GM23338 (cell line): Measurements from ENCODE around the gene TRABD2A.

ENCODE experiments used
- CREB1 ChIP-seq: fragments of 250-450 bp; sonication (Bioruptor Pico); IDR thresholded peaks from 2 replicates; pipeline ENCODE4 v1.5.0; 2020; ENCODE audit warnings: low read depth, mild to moderate bottlenecking, moderate library complexity
- EZH2 ChIP-seq: fragments of 200-600 bp; sonication (generic); IDR thresholded peaks from one replicate; pipeline ENCODE4 v1.8.0; 2017; ENCODE audit warnings: antibody characterized with exemption, mild to moderate bottlenecking, low read depth; ENCODE audit not compliant: unreplicated experiment
- EZH2phosphoT487 ChIP-seq: fragments of 200-600 bp; sonication (generic); IDR thresholded peaks from one replicate; pipeline ENCODE4 v1.8.1; 2018; ENCODE audit warnings: antibody characterized with exemption; ENCODE audit not compliant: unreplicated experiment
- POLR2AphosphoS5 ChIP-seq: IDR thresholded peaks from 2 replicates; pipeline ENCODE4 v1.6.1; 2016; ENCODE audit warnings: antibody characterized with exemption, low read depth
- ZNF114 ChIP-seq: fragments of 250-450 bp; sonication (Bioruptor Pico); IDR thresholded peaks from 2 replicates; pipeline ENCODE4 v1.5.0; 2020; ENCODE audit warnings: mild to moderate bottlenecking, moderate library complexity
- TF ChIP-seq, protein P1 (sequence below), 2 experiments: fragments of 200-600 bp in 1 of 2; sonication (generic) in 1 of 2; conservative IDR thresholded peaks; 2 replicates each; pipeline versions ENCODE4 v1.5.1 to v1.6.1; 2016 to 2017; ENCODE audit warnings: antibody characterized with exemption in 2 of 2, low read depth in 2 of 2, mild to moderate bottlenecking in 2 of 2, moderate library complexity in 1 of 2
- TF ChIP-seq, protein P2 (sequence below): IDR thresholded peaks from 2 replicates; pipeline ENCODE4 v1.6.1; 2016; ENCODE audit warnings: antibody characterized with exemption
- TF ChIP-seq, protein P3 (sequence below): IDR thresholded peaks from one replicate; pipeline ENCODE4 v1.6.1; 2018; ENCODE audit warnings: antibody characterized with exemption; ENCODE audit not compliant: unreplicated experiment

- TF ChIP-seq, protein P1, sequence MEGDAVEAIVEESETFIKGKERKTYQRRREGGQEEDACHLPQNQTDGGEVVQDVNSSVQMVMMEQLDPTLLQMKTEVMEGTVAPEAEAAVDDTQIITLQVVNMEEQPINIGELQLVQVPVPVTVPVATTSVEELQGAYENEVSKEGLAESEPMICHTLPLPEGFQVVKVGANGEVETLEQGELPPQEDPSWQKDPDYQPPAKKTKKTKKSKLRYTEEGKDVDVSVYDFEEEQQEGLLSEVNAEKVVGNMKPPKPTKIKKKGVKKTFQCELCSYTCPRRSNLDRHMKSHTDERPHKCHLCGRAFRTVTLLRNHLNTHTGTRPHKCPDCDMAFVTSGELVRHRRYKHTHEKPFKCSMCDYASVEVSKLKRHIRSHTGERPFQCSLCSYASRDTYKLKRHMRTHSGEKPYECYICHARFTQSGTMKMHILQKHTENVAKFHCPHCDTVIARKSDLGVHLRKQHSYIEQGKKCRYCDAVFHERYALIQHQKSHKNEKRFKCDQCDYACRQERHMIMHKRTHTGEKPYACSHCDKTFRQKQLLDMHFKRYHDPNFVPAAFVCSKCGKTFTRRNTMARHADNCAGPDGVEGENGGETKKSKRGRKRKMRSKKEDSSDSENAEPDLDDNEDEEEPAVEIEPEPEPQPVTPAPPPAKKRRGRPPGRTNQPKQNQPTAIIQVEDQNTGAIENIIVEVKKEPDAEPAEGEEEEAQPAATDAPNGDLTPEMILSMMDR (conservative IDR thresholded peaks at IDR 0.05; ENCODE audit: low read depth in 2 of 2): no peak
- no peak for TF ChIP-seq POLR2AphosphoS5
- TF ChIP-seq EZH2: no peak
- no peak for TF ChIP-seq EZH2phosphoT487
- TF ChIP-seq, protein P2, sequence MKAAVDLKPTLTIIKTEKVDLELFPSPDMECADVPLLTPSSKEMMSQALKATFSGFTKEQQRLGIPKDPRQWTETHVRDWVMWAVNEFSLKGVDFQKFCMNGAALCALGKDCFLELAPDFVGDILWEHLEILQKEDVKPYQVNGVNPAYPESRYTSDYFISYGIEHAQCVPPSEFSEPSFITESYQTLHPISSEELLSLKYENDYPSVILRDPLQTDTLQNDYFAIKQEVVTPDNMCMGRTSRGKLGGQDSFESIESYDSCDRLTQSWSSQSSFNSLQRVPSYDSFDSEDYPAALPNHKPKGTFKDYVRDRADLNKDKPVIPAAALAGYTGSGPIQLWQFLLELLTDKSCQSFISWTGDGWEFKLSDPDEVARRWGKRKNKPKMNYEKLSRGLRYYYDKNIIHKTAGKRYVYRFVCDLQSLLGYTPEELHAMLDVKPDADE: no peak
- TF ChIP-seq, protein P3, sequence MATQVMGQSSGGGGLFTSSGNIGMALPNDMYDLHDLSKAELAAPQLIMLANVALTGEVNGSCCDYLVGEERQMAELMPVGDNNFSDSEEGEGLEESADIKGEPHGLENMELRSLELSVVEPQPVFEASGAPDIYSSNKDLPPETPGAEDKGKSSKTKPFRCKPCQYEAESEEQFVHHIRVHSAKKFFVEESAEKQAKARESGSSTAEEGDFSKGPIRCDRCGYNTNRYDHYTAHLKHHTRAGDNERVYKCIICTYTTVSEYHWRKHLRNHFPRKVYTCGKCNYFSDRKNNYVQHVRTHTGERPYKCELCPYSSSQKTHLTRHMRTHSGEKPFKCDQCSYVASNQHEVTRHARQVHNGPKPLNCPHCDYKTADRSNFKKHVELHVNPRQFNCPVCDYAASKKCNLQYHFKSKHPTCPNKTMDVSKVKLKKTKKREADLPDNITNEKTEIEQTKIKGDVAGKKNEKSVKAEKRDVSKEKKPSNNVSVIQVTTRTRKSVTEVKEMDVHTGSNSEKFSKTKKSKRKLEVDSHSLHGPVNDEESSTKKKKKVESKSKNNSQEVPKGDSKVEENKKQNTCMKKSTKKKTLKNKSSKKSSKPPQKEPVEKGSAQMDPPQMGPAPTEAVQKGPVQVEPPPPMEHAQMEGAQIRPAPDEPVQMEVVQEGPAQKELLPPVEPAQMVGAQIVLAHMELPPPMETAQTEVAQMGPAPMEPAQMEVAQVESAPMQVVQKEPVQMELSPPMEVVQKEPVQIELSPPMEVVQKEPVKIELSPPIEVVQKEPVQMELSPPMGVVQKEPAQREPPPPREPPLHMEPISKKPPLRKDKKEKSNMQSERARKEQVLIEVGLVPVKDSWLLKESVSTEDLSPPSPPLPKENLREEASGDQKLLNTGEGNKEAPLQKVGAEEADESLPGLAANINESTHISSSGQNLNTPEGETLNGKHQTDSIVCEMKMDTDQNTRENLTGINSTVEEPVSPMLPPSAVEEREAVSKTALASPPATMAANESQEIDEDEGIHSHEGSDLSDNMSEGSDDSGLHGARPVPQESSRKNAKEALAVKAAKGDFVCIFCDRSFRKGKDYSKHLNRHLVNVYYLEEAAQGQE: no peak
- TF ChIP-seq ZNF114: no peak
- TF ChIP-seq CREB1: no peak
Measured at GRCh38 chr2:84858937-84859336, 21.9 kb downstream of the TRABD2A start.
